ENCODE measurements around the gene LRRC70.

GRCh38 chr5:62608529-62609511 lies 30.2 kb downstream of the LRRC70 start:
- TF ChIP-seq POLR2AphosphoS5 (IDR thresholded peaks at IDR 0.05): no peak
- TF ChIP-seq POLR2A (IDR thresholded peaks at IDR 0.05): no peak
